GM21576 (cell line): ENCODE measurements around the gene ANK3.

Experiments used
- ATAC-seq: cut with Tn5 transposase; IDR thresholded peaks from one replicate; pipeline ENCODE4 v1.9.1; 2021; ENCODE audit warnings: mild to moderate bottlenecking, moderate library complexity; ENCODE audit not compliant: unreplicated experiment

ANK3 gene

GRCh38 chr10:60003651-60004523 is 385.8 kb downstream of the ANK3 start:
- ATAC-seq: no peak

GRCh38 chr10:60000747-60001146 is 388.9 kb downstream of the ANK3 start:
- ATAC-seq: no peak

- no peak for ATAC-seq
Measured at GRCh38 chr10:59997827-59998525, 391.7 kb downstream of the ANK3 start.

- no peak for ATAC-seq
Measured at GRCh38 chr10:59995862-59996261, 393.8 kb downstream of the ANK3 start.

- ATAC-seq: no peak
Measured at GRCh38 chr10:59993931-59994330, 395.7 kb downstream of the ANK3 start.

GRCh38 chr10:59991661-59992060 is 398.0 kb downstream of the ANK3 start:
- ATAC-seq: peak; percentile 81

- no peak for ATAC-seq
Measured at GRCh38 chr10:59991117-59991516, 398.6 kb downstream of the ANK3 start.

- ATAC-seq: no peak
Measured at GRCh38 chr10:59985639-59986038, 404.0 kb downstream of the ANK3 start.

GRCh38 chr10:59984415-59984814 is 405.3 kb downstream of the ANK3 start:
- no peak for ATAC-seq

- no peak for ATAC-seq
Measured at GRCh38 chr10:59980356-59980755, 409.3 kb downstream of the ANK3 start.

- ATAC-seq: no peak
Measured at GRCh38 chr10:59977486-59977885, 412.2 kb downstream of the ANK3 start.

GRCh38 chr10:59976909-59977308 is 412.8 kb downstream of the ANK3 start:
- no peak for ATAC-seq
